Suprapubic skin (tissue), 4 donors: ENCODE data around the gene SNCG. TPM values are rescaled to one million over a fixed set of nuclear protein-coding genes. Genes with fewer than 3 reads are reported as not detected.

Experiments
- DNase-seq, 2 donors: peaks; one replicate each; pipeline ENCODE4 v3.0.0-alpha.2; 2019; ENCODE audit warnings: low spot score in 2 of 2
- H3K27ac ChIP-seq: fragments of 200-600 bp; sonication (generic); one replicate; pipeline ENCODE4 v1.5.1; 2019
- H3K27me3 ChIP-seq: fragments of 200-600 bp; sonication (generic); one replicate; pipeline ENCODE4 v1.5.1; 2019
- H3K36me3 ChIP-seq: fragments of 200-600 bp; sonication (generic); one replicate; pipeline ENCODE4 v1.5.1; 2019
- H3K4me1 ChIP-seq: fragments of 200-600 bp; sonication (generic); one replicate; pipeline ENCODE4 v1.5.1; 2019
- H3K4me3 ChIP-seq: fragments of 200-600 bp; sonication (generic); one replicate; pipeline ENCODE4 v1.5.1; 2019; ENCODE audit warnings: mild to moderate bottlenecking
- H3K9me3 ChIP-seq: fragments of 200-600 bp; sonication (generic); one replicate; pipeline ENCODE4 v1.5.1; 2019
- CTCF ChIP-seq, 2 donors: fragments of 200-600 bp in 1 of 2; fragments of 450-650 bp in 1 of 2; sonication (generic) in 1 of 2; IDR thresholded peaks; one replicate each; pipeline ENCODE4 v1.5.1; 2016 to 2019; ENCODE audit warnings: antibody characterized with exemption in 2 of 2, mild to moderate bottlenecking in 1 of 2, moderate library complexity in 1 of 2
- EP300 ChIP-seq: sonication (generic); formaldehyde crosslinking; IDR thresholded peaks from one replicate; pipeline ENCODE4 v1.6.1; 2017; ENCODE audit warnings: antibody characterized with exemption
- POLR2A ChIP-seq, 2 donors: fragments of 450-650 bp; IDR thresholded peaks; one replicate each; pipeline ENCODE4 v1.6.1; 2017; ENCODE audit warnings: antibody characterized with exemption in 2 of 2, mild to moderate bottlenecking in 2 of 2, moderate library complexity in 2 of 2
- POLR2AphosphoS5 ChIP-seq, 3 donors: sonication (generic); formaldehyde crosslinking; IDR thresholded peaks; one replicate each; pipeline ENCODE4 v1.6.1; 2017; ENCODE audit warnings: antibody characterized with exemption in 3 of 3
- WGBS: methylation state at CpG from one replicate; pipeline ENCODE4 v1.1.5; 2018; 5-methylcytosine and 5-hydroxymethylcytosine counted together
- total RNA-seq, 4 donors: library from RNA; depleted of rRNA; stranded (reverse); fragments of >200 nt; gene quantifications; one replicate each; pipeline ENCODE4 v1.1.0, GENCODE V29; 2016

Gene SNCG
- total RNA-seq, 4 donors from 2014 or later, result 20.7 to 27.1 (median 24.6) TPM

GRCh38 chr10:86941991-86942421, 16.4 kb upstream of the SNCG start:
- no peak for TF ChIP-seq POLR2AphosphoS5 (IDR thresholded peaks at IDR 0.05)
- TF ChIP-seq POLR2A (IDR thresholded peaks at IDR 0.05), result no peak
- TF ChIP-seq EP300, result no peak
- no peak for TF ChIP-seq CTCF (IDR thresholded peaks at IDR 0.05)
- Histone ChIP-seq H3K27ac (no peak overlapping the region), H3K27me3 (no peaks in the 10 kb centered on the region), H3K4me1 (peaks cover 28% of the 10 kb centered on the region), H3K36me3 (peaks cover 11% of the 10 kb centered on the region), H3K9me3 (no peaks in the 10 kb centered on the region), H3K4me3 (no peak overlapping the region)
- DNase-seq, result peak; percentile 60 to 62
- WGBS, result 91% methylated on average over 14 of the region's 14 CpGs

- Histone ChIP-seq H3K4me3 (no peak overlapping the region), H3K9me3 (no peaks in the 10 kb centered on the region), H3K27me3 (no peaks in the 10 kb centered on the region), H3K27ac (no peak overlapping the region), H3K4me1 (peaks cover 28% of the 10 kb centered on the region), H3K36me3 (peaks cover 8% of the 10 kb centered on the region)
- DNase-seq, result peak; percentile 58 to 77
- WGBS, result 88% methylated on average over 75 of the region's 94 CpGs
- TF ChIP-seq POLR2A (IDR thresholded peaks at IDR 0.05) (no peak), EP300 (no peak), POLR2AphosphoS5 (IDR thresholded peaks at IDR 0.05) (no peak), CTCF (IDR thresholded peaks at IDR 0.05) (no peak)
Measured at GRCh38 chr10:86942441-86943315, 15.7 kb upstream of the SNCG start.

GRCh38 chr10:86943316-86944030, 14.9 kb upstream of the SNCG start:
- peaks cover 28% of the 10 kb centered on the region for H3K4me1 ChIP-seq
- 98% methylated on average over 15 of the region's 30 CpGs for WGBS
- peak; percentile 56 to 77 for DNase-seq

GRCh38 chr10:86944031-86944419, 14.4 kb upstream of the SNCG start:
- Histone ChIP-seq H3K4me3 (no peak overlapping the region), H3K36me3 (peaks cover 8% of the 10 kb centered on the region), H3K4me1 (peaks cover 28% of the 10 kb centered on the region), H3K27me3 (no peaks in the 10 kb centered on the region), H3K9me3 (no peaks in the 10 kb centered on the region), H3K27ac (no peak overlapping the region)
- WGBS, result 80% methylated on average over 1 of the region's 4 CpGs
- TF ChIP-seq POLR2A (IDR thresholded peaks at IDR 0.05), result no peak
- TF ChIP-seq CTCF (IDR thresholded peaks at IDR 0.05), result no peak
- TF ChIP-seq POLR2AphosphoS5 (IDR thresholded peaks at IDR 0.05), result no peak
- TF ChIP-seq EP300, result no peak
- DNase-seq, result no peak

More at GRCh38 chr10:86943316-86944030, 14.9 kb upstream of the SNCG start:
- peaks cover 8% of the 10 kb centered on the region for H3K36me3 ChIP-seq
- H3K9me3 ChIP-seq, result no peaks in the 10 kb centered on the region
- no peak overlapping the region for H3K27ac ChIP-seq
- H3K27me3 ChIP-seq, result no peaks in the 10 kb centered on the region
- no peak overlapping the region for H3K4me3 ChIP-seq
- no peak for TF ChIP-seq CTCF (IDR thresholded peaks at IDR 0.05)
- no peak for TF ChIP-seq EP300
- no peak for TF ChIP-seq POLR2A (IDR thresholded peaks at IDR 0.05)
- no peak for TF ChIP-seq POLR2AphosphoS5 (IDR thresholded peaks at IDR 0.05)

GRCh38 chr10:86944471-86944870, 13.9 kb upstream of the SNCG start:
- Histone ChIP-seq H3K27ac (no peak overlapping the region), H3K27me3 (no peaks in the 10 kb centered on the region), H3K4me3 (no peak overlapping the region), H3K9me3 (no peaks in the 10 kb centered on the region), H3K4me1 (peaks cover 28% of the 10 kb centered on the region), H3K36me3 (peaks cover 8% of the 10 kb centered on the region)
- TF ChIP-seq POLR2AphosphoS5 (IDR thresholded peaks at IDR 0.05), result no peak
- DNase-seq, result peak; percentile 23 to 43
